DND-41 (cell line): ENCODE data around the gene ULBP2.

ENCODE experiments used
- ATAC-seq: fragments of 200-7000 bp; cut with Tn5 transposase; 3 replicates; pipeline ENCODE4 v1.9.1; 2021; ENCODE audit warnings: low read depth; ENCODE audit not compliant: insufficient read depth
- DNase-seq: peaks from one replicate; pipeline ENCODE4 v3.0.0-alpha.2; 2020
- H2AFZ ChIP-seq: 2 replicates; pipeline ENCODE4 v1.6.0; 2012; ENCODE audit warnings: low read depth, low read length
- H3K27ac ChIP-seq: 2 replicates; pipeline ENCODE4 v1.5.1; 2012; ENCODE audit warnings: low read length, inconsistent platforms
- H3K27me3 ChIP-seq: fragments of 200-600 bp; sonication (generic); 2 replicates; pipeline ENCODE4 v1.6.0; 2012; ENCODE audit warnings: low read length, mild to moderate bottlenecking, inconsistent platforms; ENCODE audit not compliant: insufficient read depth, poor library complexity
- H3K36me3 ChIP-seq: 2 replicates; pipeline ENCODE4 v1.5.1; 2012; ENCODE audit warnings: low read length, inconsistent platforms; ENCODE audit not compliant: insufficient read depth
- H3K4me1 ChIP-seq: 2 replicates; pipeline ENCODE4 v1.5.1; 2012; ENCODE audit warnings: mild to moderate bottlenecking, low read length; ENCODE audit not compliant: insufficient read depth
- H3K4me2 ChIP-seq: 2 replicates; pipeline ENCODE4 v1.6.0; 2012; ENCODE audit warnings: mild to moderate bottlenecking, moderate library complexity, low read length, inconsistent platforms; ENCODE audit not compliant: insufficient read depth
- H3K4me3 ChIP-seq, 2 experiments: fragments of 200-600 bp in 1 of 2; shearing (Covaris generic) in 1 of 2; 2 replicates each; pipeline ENCODE4 v1.5.1; 2012 to 2016; ENCODE audit warnings: inconsistent platforms in 2 of 2, low read length in 2 of 2, mild to moderate bottlenecking in 2 of 2, low read depth in 1 of 2, moderate library complexity in 1 of 2
- H3K79me2 ChIP-seq: 2 replicates; pipeline ENCODE4 v1.6.0; 2012; ENCODE audit warnings: low read length, inconsistent platforms; ENCODE audit not compliant: insufficient read depth
- H3K9ac ChIP-seq: 2 replicates; pipeline ENCODE4 v1.6.0; 2012; ENCODE audit warnings: low read depth, mild to moderate bottlenecking, inconsistent platforms, low read length, moderate library complexity
- H3K9me3 ChIP-seq: 2 replicates; pipeline ENCODE4 v1.5.1; 2012; ENCODE audit warnings: low read length, moderate library complexity, mild to moderate bottlenecking, inconsistent platforms; ENCODE audit not compliant: insufficient read depth, severe bottlenecking
- H4K20me1 ChIP-seq: 2 replicates; pipeline ENCODE4 v1.6.0; 2012; ENCODE audit warnings: low read length; ENCODE audit not compliant: insufficient read depth
- EZH2 ChIP-seq: IDR thresholded peaks from 3 replicates; pipeline ENCODE4 v1.6.1; 2012; ENCODE audit warnings: borderline replicate concordance, low read depth, mild to moderate bottlenecking, moderate library complexity, low read length, inconsistent platforms; ENCODE audit not compliant: severe bottlenecking
- TF ChIP-seq, protein P1 (sequence below): IDR thresholded peaks from 2 replicates; pipeline ENCODE4 v1.5.1; 2012; ENCODE audit warnings: borderline replicate concordance, low read length, moderate library complexity, mild to moderate bottlenecking; ENCODE audit not compliant: poor library complexity, severe bottlenecking; ENCODE audit errors: extremely low read depth

The ULBP2 gene

DNA sequence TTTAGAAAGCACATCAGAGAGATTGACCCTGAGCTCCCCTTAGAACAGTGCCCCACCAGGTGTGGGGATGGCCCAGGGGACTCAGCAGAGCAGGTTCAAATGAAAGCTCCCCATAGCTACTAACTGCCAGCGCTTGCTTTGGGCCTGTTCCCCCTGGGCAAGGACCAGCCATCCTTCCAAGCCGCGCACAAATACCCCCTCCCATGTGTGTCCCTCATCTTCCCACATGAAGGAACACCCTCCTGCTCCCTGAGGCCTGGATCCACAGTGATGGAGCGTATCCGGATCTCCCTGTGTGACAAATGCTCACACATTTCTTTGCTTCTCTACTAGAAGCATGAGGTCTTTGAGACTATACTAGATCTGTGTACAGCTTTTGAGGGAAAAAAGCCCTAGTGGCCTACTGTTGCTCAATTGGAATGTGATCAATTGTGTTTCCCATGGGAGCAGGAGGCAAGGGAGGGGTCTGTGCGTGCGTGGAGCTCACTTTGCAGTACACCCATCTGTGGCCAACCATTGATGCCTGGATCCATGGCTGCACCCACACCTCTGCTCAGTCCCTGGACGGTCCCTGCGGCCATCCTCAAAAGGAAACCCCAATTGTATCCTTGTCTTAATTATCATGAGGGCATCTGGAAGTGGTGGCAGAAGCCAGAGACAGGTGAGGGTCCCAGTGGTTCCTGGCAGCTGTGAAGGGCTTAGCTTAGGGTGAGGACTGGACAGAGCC, 17.4 kb upstream of the ULBP2 start:
- no peak overlapping the region for H3K27ac ChIP-seq
- no peaks in the 10 kb centered on the region; the same call in none of the 2 replicates for H4K20me1 ChIP-seq
- H3K4me1 ChIP-seq, result peaks cover 7% of the 10 kb centered on the region; the same call in 1 of the 2 replicates
- H3K4me2 ChIP-seq, result no peak overlapping the region
- H3K79me2 ChIP-seq, result no peaks in the 10 kb centered on the region
- H3K36me3 ChIP-seq, result no peaks in the 10 kb centered on the region
- TF ChIP-seq, protein P1, sequence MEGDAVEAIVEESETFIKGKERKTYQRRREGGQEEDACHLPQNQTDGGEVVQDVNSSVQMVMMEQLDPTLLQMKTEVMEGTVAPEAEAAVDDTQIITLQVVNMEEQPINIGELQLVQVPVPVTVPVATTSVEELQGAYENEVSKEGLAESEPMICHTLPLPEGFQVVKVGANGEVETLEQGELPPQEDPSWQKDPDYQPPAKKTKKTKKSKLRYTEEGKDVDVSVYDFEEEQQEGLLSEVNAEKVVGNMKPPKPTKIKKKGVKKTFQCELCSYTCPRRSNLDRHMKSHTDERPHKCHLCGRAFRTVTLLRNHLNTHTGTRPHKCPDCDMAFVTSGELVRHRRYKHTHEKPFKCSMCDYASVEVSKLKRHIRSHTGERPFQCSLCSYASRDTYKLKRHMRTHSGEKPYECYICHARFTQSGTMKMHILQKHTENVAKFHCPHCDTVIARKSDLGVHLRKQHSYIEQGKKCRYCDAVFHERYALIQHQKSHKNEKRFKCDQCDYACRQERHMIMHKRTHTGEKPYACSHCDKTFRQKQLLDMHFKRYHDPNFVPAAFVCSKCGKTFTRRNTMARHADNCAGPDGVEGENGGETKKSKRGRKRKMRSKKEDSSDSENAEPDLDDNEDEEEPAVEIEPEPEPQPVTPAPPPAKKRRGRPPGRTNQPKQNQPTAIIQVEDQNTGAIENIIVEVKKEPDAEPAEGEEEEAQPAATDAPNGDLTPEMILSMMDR, result no peak
- no peak for TF ChIP-seq EZH2
- H3K9me3 ChIP-seq, result no peaks in the 10 kb centered on the region
- no peak overlapping the region for H3K4me3 ChIP-seq
- peaks cover 43% of the 10 kb centered on the region for H3K27me3 ChIP-seq
- H2AFZ ChIP-seq, result no peak overlapping the region
- no peak overlapping the region for H3K9ac ChIP-seq
- DNase-seq (no peak), ATAC-seq (no peak)

DNA sequence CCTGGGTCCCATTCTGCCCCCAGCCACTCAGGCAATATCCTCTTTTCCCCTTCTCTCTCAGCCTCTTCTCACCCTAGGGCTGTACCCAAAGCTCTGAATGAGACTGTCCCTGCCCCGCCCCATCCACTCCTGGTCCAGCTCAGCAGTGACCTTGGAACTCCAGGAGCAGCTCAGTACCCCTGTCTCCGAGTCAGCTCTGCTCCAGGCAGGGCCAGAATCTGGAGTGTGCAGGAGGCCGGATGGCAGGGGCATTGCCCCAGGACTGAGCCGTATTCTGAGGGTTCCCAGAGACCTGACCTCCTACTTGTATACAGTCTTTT, 16.9 kb upstream of the ULBP2 start:
- H3K27me3 ChIP-seq, result peaks cover 40% of the 10 kb centered on the region
- H3K27ac ChIP-seq, result no peak overlapping the region
- peaks cover 7% of the 10 kb centered on the region; the same call in 1 of the 2 replicates for H3K4me1 ChIP-seq
- no peaks in the 10 kb centered on the region for H3K79me2 ChIP-seq
- H3K4me3 ChIP-seq, result no peak overlapping the region
- no peak overlapping the region for H3K4me2 ChIP-seq
- ATAC-seq (no peak), DNase-seq (no peak)
- no peaks in the 10 kb centered on the region; the same call in none of the 2 replicates for H4K20me1 ChIP-seq
- H3K9me3 ChIP-seq, result no peaks in the 10 kb centered on the region
- H3K36me3 ChIP-seq, result no peaks in the 10 kb centered on the region
- H2AFZ ChIP-seq, result no peak overlapping the region
- no peak overlapping the region for H3K9ac ChIP-seq
- TF ChIP-seq, protein P1, result no peak
- no peak for TF ChIP-seq EZH2

DNA sequence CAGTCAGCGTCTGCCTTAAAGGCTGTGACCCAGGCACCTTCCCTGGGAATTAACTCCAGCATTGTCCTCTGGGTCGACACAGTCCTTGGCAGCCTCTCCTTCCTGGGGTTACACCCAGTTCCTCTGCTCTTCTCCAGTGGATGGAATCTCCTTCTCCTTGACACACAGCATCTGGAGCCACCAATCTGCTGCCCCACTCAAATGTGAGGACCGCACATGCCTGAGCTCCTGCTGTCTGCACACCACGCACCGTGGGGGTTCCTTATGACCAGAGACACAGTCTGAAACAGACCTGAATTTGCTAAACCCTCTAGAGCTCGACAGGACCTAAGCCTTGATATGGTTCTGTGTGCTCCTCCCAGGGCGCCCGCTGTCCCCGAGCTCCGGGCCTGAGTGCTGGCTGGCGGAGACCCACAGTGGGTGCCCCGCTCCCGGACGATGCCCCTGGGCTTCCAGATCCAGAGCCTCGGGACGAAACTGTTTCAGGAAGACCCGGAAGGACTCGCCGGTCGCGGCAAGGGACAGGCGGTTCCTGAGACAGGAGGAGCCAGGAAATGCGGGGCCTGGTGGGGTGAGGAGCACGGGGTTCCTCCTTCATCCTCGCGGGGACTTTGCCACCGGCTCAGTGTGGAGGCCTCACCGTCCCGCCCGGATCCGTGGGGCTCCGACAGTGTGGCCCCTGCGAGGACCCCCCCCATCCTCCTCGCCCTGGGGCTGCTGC, 16.4 kb upstream of the ULBP2 start:
- no peaks in the 10 kb centered on the region for H3K79me2 ChIP-seq
- H3K4me3 ChIP-seq, result no peak overlapping the region
- TF ChIP-seq, protein P1, result no peak
- no peak for TF ChIP-seq EZH2
- H3K9ac ChIP-seq, result no peak overlapping the region
- no peak for DNase-seq
- no peak overlapping the region for H3K27ac ChIP-seq
- no peak for ATAC-seq
- H2AFZ ChIP-seq, result no peak overlapping the region; the same call in 1 of the 2 replicates
- no peaks in the 10 kb centered on the region for H3K9me3 ChIP-seq
- H3K4me1 ChIP-seq, result peaks cover 7% of the 10 kb centered on the region; the same call in 1 of the 2 replicates
- H3K36me3 ChIP-seq, result no peaks in the 10 kb centered on the region
- peaks cover 35% of the 10 kb centered on the region for H3K27me3 ChIP-seq
- no peaks in the 10 kb centered on the region; the same call in 1 of the 2 replicates for H4K20me1 ChIP-seq
- H3K4me2 ChIP-seq, result peak overlapping the region; percentile 51; the same call in 1 of the 2 replicates
